Mucosa of descending colon (tissue), 3 donors: Measurements from ENCODE around the gene COL8A1. TPM values are rescaled to one million over a fixed set of nuclear protein-coding genes. Genes with fewer than 3 reads are reported as not detected.

Source experiments
- ATAC-seq: fragments of 200-7000 bp; cut with Tn5 transposase; one replicate; pipeline ENCODE4 v1.9.1; 2020; ENCODE audit warnings: mild to moderate bottlenecking, moderate library complexity
- DNase-seq, 3 donors: peaks; one replicate each; pipeline ENCODE4 v3.0.0-alpha.2; 2020
- H3K36me3 ChIP-seq: fragments of 200-600 bp; one replicate; pipeline ENCODE4 v1.8.0; 2021; ENCODE audit warnings: low read depth, mild to moderate bottlenecking
- H3K4me1 ChIP-seq: fragments of 200-600 bp; one replicate; pipeline ENCODE4 v1.8.0; 2021; ENCODE audit warnings: low read depth, mild to moderate bottlenecking
- H3K4me3 ChIP-seq: fragments of 200-600 bp; one replicate; pipeline ENCODE4 v1.8.0; 2021; ENCODE audit warnings: mild to moderate bottlenecking
- H3K9me3 ChIP-seq: fragments of 200-600 bp; one replicate; pipeline ENCODE4 v1.8.0; 2021; ENCODE audit warnings: mild to moderate bottlenecking
- CTCF ChIP-seq: fragments of 200-600 bp; IDR thresholded peaks from one replicate; pipeline ENCODE4 v1.8.0; 2022; ENCODE audit warnings: antibody characterized with exemption, mild to moderate bottlenecking
- intact Hi-C, 2 donors: fragments of 100-400 bp; cut with DNase I in 1 of 2; cut with micrococcal nuclease in 1 of 2; formaldehyde crosslinking; loops; one replicate each; pipeline versions ENCODE4 v1.11.0 to v1.11.1; 2022; cut with DNase I, micrococcal nuclease
- total RNA-seq, 3 donors: library from RNA; stranded (reverse); fragmentation: NEBNext Ultra II Directional in 2 of 3; extraction: Animal tissue kit (Norgen Biotek cat#: 25700) in 2 of 3; gene quantifications; one replicate each; pipeline versions ENCODE4 v1.2.1 to v1.2.4, GENCODE V29; 2021 to 2023
- donor health status: DM: no; HTN: no; CAD: no; lungs with moderate emphysema.
- donor health status: DM: no; HTN: no; CAD: no.
- donor health status: DM: no; HTN: yes; CAD: no.

Gene COL8A1
- total RNA-seq, 3 donors from 2014 or later = 0.75 to 7.6 (median 3.8) TPM

- DNase-seq (no peak), ATAC-seq (no peak)
- no peak for TF ChIP-seq CTCF
- no peaks in the 10 kb centered on the region for H3K9me3 ChIP-seq
- no peaks in the 10 kb centered on the region for H3K36me3 ChIP-seq
- no peaks in the 10 kb centered on the region for H3K4me1 ChIP-seq
- no peak overlapping the region for H3K4me3 ChIP-seq
- intact Hi-C loops = no loop called here
Measured at GRCh38 chr3:99768808-99769501, 130.6 kb downstream of the COL8A1 start.

GRCh38 chr3:99772171-99772570, 133.8 kb downstream of the COL8A1 start:
- ATAC-seq (no peak), DNase-seq (no peak)
- Histone ChIP-seq H3K4me3 (no peak overlapping the region), H3K4me1 (no peaks in the 10 kb centered on the region), H3K36me3 (no peaks in the 10 kb centered on the region), H3K9me3 (no peaks in the 10 kb centered on the region)
- TF ChIP-seq CTCF = no peak
- intact Hi-C loops = no loop called here

- TF ChIP-seq CTCF = no peak
- H3K4me3 ChIP-seq = no peak overlapping the region
- intact Hi-C loops = no loop called here
- ATAC-seq (no peak), DNase-seq (no peak)
- no peaks in the 10 kb centered on the region for H3K4me1 ChIP-seq
- no peaks in the 10 kb centered on the region for H3K9me3 ChIP-seq
- H3K36me3 ChIP-seq = no peaks in the 10 kb centered on the region
Measured at GRCh38 chr3:99772671-99773070, 134.3 kb downstream of the COL8A1 start.

- DNase-seq (no peak), ATAC-seq (peak; percentile 25)
- no peaks in the 10 kb centered on the region for H3K9me3 ChIP-seq
- intact Hi-C loops = no loop called here
- H3K4me3 ChIP-seq = no peak overlapping the region
- no peak for TF ChIP-seq CTCF
- H3K36me3 ChIP-seq = no peaks in the 10 kb centered on the region
- no peaks in the 10 kb centered on the region for H3K4me1 ChIP-seq
Measured at GRCh38 chr3:99774467-99774866, 136.1 kb downstream of the COL8A1 start.

- Histone ChIP-seq H3K36me3 (no peaks in the 10 kb centered on the region), H3K9me3 (no peaks in the 10 kb centered on the region), H3K4me3 (no peak overlapping the region), H3K4me1 (no peaks in the 10 kb centered on the region)
- no peak for TF ChIP-seq CTCF
- intact Hi-C loops = no loop called here
- ATAC-seq = no peak
- no peak for DNase-seq
Measured at GRCh38 chr3:99776516-99777209, 138.3 kb downstream of the COL8A1 start.
